HepG2 (cell line): Measurements from ENCODE around the gene GSK3A. TPM values are rescaled to one million over a fixed set of nuclear protein-coding genes. Genes with fewer than 3 reads are reported as not detected.

Experiments used
- ESRRA ChIP-seq: sonication (generic); formaldehyde crosslinking; IDR thresholded peaks from 2 replicates; pipeline ENCODE4 v1.5.1; 2020; ENCODE audit warnings: mild to moderate bottlenecking, low read depth, missing genetic modification reagents
- FOXA1 ChIP-seq, 2 experiments: fragments of 450-650 bp in 1 of 2; sonication (generic) in 1 of 2; formaldehyde crosslinking in 1 of 2; IDR thresholded peaks; 2 replicates each; pipeline versions ENCODE4 v1.4.0 to v1.6.1; 2016 to 2020; ENCODE audit warnings: missing genetic modification reagents in 1 of 2
- FOXJ3 ChIP-seq: sonication (generic); formaldehyde crosslinking; IDR thresholded peaks from 2 replicates; pipeline ENCODE4 v1.4.0; 2020; ENCODE audit warnings: missing genetic modification reagents, mild to moderate bottlenecking, borderline replicate concordance
- GATA4 ChIP-seq: sonication (generic); IDR thresholded peaks from 2 replicates; pipeline ENCODE4 v1.6.1; 2016; ENCODE audit warnings: antibody characterized with exemption, low read depth, borderline replicate concordance
- GATAD1 ChIP-seq: IDR thresholded peaks from 2 replicates; pipeline ENCODE4 v1.6.1; 2016; ENCODE audit warnings: missing genetic modification reagents, missing compliant biosample characterization
- HOXA3 ChIP-seq: sonication (generic); formaldehyde crosslinking; IDR thresholded peaks from 2 replicates; pipeline ENCODE4 v1.5.0; 2020; ENCODE audit warnings: missing genetic modification reagents
- KLF12 ChIP-seq: sonication (generic); formaldehyde crosslinking; IDR thresholded peaks from 2 replicates; pipeline ENCODE4 v1.4.0; 2020; ENCODE audit warnings: missing genetic modification reagents, borderline replicate concordance
- PCBP1 ChIP-seq: fragments of 200-400 bp; formaldehyde crosslinking; IDR thresholded peaks from 2 replicates; pipeline ENCODE4 v1.6.1; 2017; ENCODE audit warnings: mild to moderate bottlenecking, low read depth, low read length, borderline replicate concordance
- SOX13 ChIP-seq, 3 experiments: fragments of 450-650 bp in 1 of 3; sonication (generic) in 1 of 3; formaldehyde crosslinking in 1 of 3; IDR thresholded peaks in 2 of 3; conservative IDR thresholded peaks in 1 of 3; 2 replicates each; pipeline versions ENCODE4 v1.5.0 to v1.6.1; 2016 to 2020; ENCODE audit warnings: antibody characterized with exemption in 1 of 3, mild to moderate bottlenecking in 1 of 3, missing compliant biosample characterization in 1 of 3, missing genetic modification reagents in 1 of 3, moderate library complexity in 1 of 3
- TBP ChIP-seq: sonication (generic); formaldehyde crosslinking; IDR thresholded peaks from 2 replicates; pipeline ENCODE4 v1.5.0; 2020; ENCODE audit warnings: missing genetic modification reagents
- XBP1 ChIP-seq: sonication (generic); formaldehyde crosslinking; IDR thresholded peaks from 2 replicates; pipeline ENCODE4 v1.5.0; 2020; ENCODE audit warnings: missing genetic modification reagents
- ZNF138 ChIP-seq: sonication (generic); formaldehyde crosslinking; IDR thresholded peaks from 2 replicates; pipeline ENCODE4 v1.5.0; 2020; ENCODE audit warnings: mild to moderate bottlenecking, low read depth, missing genetic modification reagents
- ZNF557 ChIP-seq: sonication (generic); formaldehyde crosslinking; IDR thresholded peaks from 2 replicates; pipeline ENCODE4 v1.4.0; 2020; ENCODE audit warnings: missing genetic modification reagents
- ZNF776 ChIP-seq: sonication (generic); formaldehyde crosslinking; IDR thresholded peaks from 2 replicates; pipeline ENCODE4 v1.4.0; 2020; ENCODE audit warnings: mild to moderate bottlenecking, missing genetic modification reagents
- ZNF839 ChIP-seq: sonication (generic); formaldehyde crosslinking; IDR thresholded peaks from 2 replicates; pipeline ENCODE4 v1.4.0; 2020; ENCODE audit warnings: missing genetic modification reagents, mild to moderate bottlenecking, borderline replicate concordance
- ZNF841 ChIP-seq: sonication (generic); formaldehyde crosslinking; IDR thresholded peaks from 2 replicates; pipeline ENCODE4 v1.8.1; 2023; ENCODE audit warnings: missing genetic modification reagents, borderline replicate concordance
- polyA plus RNA-seq, 8 experiments: library from polyadenylated mRNA; depleted of rRNA in 3 of 8; stranded (reverse) in 7 of 8; unstranded in 1 of 8; fragments of >200 nt; fragmentation: Illumina TruSeq in 4 of 8; extraction: Trizol in 4 of 8; gene quantifications; 2 replicates each; pipeline versions ENCODE4 v1.2.1 to v1.2.3, GENCODE V29; 2011 to 2016; ENCODE audit warnings: low read depth in 4 of 8, missing spikeins in 1 of 8, mixed read lengths in 1 of 8; ENCODE audit not compliant: insufficient read depth in 1 of 8
- total RNA-seq, 5 experiments: library from RNA; depleted of rRNA; stranded (reverse); fragments of >200 nt; fragmentation: Illumina TruSeq; extraction: Trizol; gene quantifications; 2 replicates each; pipeline ENCODE4 v1.2.3, GENCODE V29; 2016; ENCODE audit warnings: low read depth in 1 of 5
- TF ChIP-seq, protein P1 (sequence below): sonication (generic); formaldehyde crosslinking; IDR thresholded peaks from 2 replicates; pipeline ENCODE4 v1.4.0; 2020; ENCODE audit warnings: missing genetic modification reagents, mild to moderate bottlenecking, borderline replicate concordance
- TF ChIP-seq, protein P2 (sequence below): sonication (generic); formaldehyde crosslinking; IDR thresholded peaks from 2 replicates; pipeline ENCODE4 v1.8.1; 2023; ENCODE audit warnings: mild to moderate bottlenecking, moderate library complexity, missing genetic modification reagents
- TF ChIP-seq, protein P3 (sequence below): sonication (generic); formaldehyde crosslinking; IDR thresholded peaks from 2 replicates; pipeline ENCODE4 v1.8.0; 2022; ENCODE audit warnings: mild to moderate bottlenecking, missing genetic modification reagents, moderate library complexity
- TF ChIP-seq, protein P4 (sequence below): IDR thresholded peaks from 2 replicates; pipeline ENCODE4 v1.6.1; 2018; ENCODE audit warnings: missing genetic modification reagents

Gene GSK3A
- total and polyA plus RNA-seq, 2 of the 13 experiments (the other 11 are each of a cell fraction or from before 2014, with no cell fraction given), result 16.9 to 52.5 TPM

DNA sequence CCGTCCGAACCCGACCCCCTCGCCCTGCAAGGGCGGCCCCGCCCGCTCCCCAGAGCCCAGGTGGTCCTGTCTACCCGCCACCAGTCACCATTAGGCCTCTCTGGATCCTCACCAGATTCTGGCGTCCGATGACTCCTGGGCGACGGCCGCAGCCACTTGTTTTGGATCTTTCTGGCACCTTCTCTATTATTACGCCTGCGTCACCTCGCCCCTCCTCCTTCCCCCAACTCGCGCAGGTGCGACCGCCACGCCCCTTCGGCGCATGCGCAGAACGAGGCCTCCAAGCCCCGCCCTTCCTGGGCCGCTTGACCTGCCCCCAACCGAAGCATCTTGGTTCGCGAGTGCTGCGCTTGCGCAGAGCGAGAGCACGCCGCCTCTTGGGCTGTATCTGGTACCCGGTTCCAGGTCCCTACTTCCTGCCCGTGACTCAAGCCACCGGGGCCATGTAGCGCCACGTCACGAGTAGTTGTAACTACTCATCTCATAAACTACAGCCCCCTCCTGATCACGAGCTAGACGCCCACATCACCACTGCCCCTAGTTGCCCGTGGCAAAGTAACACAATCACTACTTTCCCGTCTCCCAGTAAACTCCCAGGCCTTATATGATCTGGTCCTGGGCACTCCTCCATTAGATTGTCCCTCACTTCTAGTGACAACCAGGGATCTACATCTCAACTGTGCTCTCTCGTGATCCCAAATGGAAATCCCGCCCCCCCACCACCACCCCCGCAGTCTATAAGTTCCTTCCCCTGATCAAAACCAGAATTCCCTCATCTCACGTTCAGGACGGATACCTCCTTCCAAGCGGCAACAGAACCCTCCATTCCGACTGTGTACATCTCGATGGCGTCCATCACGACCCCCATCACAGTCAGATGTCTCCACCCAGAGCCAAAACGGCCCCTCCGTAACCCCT, 24.6 kb downstream of the GSK3A start, which contains the start of gene DEDD2 (continued):
- TF ChIP-seq, protein P1, sequence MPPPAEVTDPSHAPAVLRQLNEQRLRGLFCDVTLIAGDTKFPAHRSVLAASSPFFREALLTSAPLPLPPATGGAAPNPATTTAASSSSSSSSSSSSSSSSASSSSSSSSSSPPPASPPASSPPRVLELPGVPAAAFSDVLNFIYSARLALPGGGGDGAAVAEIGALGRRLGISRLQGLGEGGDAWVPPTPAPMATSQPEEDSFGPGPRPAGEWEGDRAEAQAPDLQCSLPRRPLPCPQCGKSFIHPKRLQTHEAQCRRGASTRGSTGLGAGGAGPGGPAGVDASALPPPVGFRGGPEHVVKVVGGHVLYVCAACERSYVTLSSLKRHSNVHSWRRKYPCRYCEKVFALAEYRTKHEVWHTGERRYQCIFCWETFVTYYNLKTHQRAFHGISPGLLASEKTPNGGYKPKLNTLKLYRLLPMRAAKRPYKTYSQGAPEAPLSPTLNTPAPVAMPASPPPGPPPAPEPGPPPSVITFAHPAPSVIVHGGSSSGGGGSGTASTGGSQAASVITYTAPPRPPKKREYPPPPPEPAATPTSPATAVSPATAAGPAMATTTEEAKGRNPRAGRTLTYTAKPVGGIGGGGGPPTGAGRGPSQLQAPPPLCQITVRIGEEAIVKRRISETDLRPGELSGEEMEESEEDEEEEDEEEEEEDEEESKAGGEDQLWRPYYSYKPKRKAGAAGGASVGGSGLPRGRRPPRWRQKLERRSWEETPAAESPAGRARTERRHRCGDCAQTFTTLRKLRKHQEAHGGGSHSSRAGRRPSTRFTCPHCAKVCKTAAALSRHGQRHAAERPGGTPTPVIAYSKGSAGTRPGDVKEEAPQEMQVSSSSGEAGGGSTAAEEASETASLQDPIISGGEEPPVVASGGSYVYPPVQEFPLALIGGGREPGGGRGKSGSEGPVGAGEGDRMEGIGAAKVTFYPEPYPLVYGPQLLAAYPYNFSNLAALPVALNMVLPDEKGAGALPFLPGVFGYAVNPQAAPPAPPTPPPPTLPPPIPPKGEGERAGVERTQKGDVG (CRISPR knock-in tag), result 0 out of 2 replicates have a peak, but pooled peaks have one; percentile 27
- TF ChIP-seq FOXJ3 (peak; percentile 56; the same call in 1 of the 2 replicates), ZNF776 (CRISPR knock-in tag) (0 out of 2 replicates have a peak, but pooled peaks have one; percentile 59), KLF12 (0 out of 2 replicates have a peak, but pooled peaks have one; percentile 29), ESRRA (0 out of 2 replicates have a peak, but pooled peaks have one; percentile 43), ZNF841 (CRISPR knock-in tag) (no peak), HOXA3 (peak; percentile 36; the same call in 1 of the 2 replicates), PCBP1 (peak; percentile 18; the same call in 1 of the 2 replicates), FOXA1 (IDR thresholded peaks at IDR 0.05) (no peak), FOXA1 (CRISPR knock-in tag; IDR thresholded peaks at IDR 0.05) (no peak), SOX13 (IDR thresholded peaks at IDR 0.05) (no peak), SOX13 (CRISPR knock-in tag; conservative IDR thresholded peaks at IDR 0.05 in 1 of 2, IDR thresholded peaks at IDR 0.05 in 1 of 2) (0 out of 4 replicates have a peak, but pooled peaks of 1 of the 2 experiments have one; percentile 23), TBP (CRISPR knock-in tag) (no peak), ZNF839 (no peak), XBP1 (CRISPR knock-in tag) (peak; percentile 62; the same call in 1 of the 2 replicates), ZNF138 (CRISPR knock-in tag) (no peak), GATA4 (peak; percentile 17; the same call in 1 of the 2 replicates), ZNF557 (CRISPR knock-in tag) (no peak), GATAD1 (CRISPR knock-in tag) (peak; percentile 68; the same call in 1 of the 2 replicates)
- TF ChIP-seq, protein P2, sequence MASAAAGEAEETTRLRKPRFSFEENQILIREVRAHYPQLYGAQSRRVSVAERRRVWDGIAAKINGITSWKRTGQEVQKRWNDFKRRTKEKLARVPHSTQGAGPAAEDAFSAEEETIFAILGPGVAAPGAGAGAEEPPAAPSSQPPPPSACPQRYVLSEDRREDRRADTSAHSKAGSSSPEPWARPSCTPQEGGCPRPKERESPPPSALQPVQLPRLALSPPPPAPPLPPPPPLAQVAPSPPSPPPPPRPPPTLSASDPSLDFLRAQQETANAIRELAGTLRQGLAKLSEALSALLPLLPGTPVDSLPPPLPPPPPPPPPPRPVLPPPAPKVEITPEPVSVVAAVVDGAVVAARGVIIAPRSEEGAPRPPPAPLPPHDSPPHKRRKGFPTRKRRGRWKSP (CRISPR knock-in tag), result 0 out of 2 replicates have a peak, but pooled peaks have one; percentile 33
- TF ChIP-seq, protein P3, sequence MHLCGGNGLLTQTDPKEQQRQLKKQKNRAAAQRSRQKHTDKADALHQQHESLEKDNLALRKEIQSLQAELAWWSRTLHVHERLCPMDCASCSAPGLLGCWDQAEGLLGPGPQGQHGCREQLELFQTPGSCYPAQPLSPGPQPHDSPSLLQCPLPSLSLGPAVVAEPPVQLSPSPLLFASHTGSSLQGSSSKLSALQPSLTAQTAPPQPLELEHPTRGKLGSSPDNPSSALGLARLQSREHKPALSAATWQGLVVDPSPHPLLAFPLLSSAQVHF (CRISPR knock-in tag), result 0 out of 2 replicates have a peak, but pooled peaks have one; percentile 21
- TF ChIP-seq, protein P4, sequence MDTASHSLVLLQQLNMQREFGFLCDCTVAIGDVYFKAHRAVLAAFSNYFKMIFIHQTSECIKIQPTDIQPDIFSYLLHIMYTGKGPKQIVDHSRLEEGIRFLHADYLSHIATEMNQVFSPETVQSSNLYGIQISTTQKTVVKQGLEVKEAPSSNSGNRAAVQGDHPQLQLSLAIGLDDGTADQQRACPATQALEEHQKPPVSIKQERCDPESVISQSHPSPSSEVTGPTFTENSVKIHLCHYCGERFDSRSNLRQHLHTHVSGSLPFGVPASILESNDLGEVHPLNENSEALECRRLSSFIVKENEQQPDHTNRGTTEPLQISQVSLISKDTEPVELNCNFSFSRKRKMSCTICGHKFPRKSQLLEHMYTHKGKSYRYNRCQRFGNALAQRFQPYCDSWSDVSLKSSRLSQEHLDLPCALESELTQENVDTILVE, result no peak
